ENCODE results near the gene MRPL22.

- TF ChIP-seq CTCF (IDR thresholded peaks at IDR 0.05): no peak
- TF ChIP-seq POLR2A (IDR thresholded peaks at IDR 0.05): no peak
Observed at GRCh38 chr5:154948313-154948712, 7.4 kb downstream of the MRPL22 start.

Data from esophagus squamous epithelium (tissue), 4 donors.